SK-N-SH treated with all-trans-retinoic acid at 6 μM for 48 hours (cell line): ENCODE data around the gene TGIF2.

Experiments used
- ARNTL ChIP-seq: fragments of 450-650 bp; formaldehyde crosslinking; IDR thresholded peaks from 2 replicates; pipeline ENCODE4 v1.5.0; 2020; ENCODE audit warnings: low read depth, mild to moderate bottlenecking, moderate library complexity, borderline replicate concordance
- CSRNP3 ChIP-seq: fragments of 250-450 bp; sonication (Bioruptor Pico); IDR thresholded peaks from 2 replicates; pipeline ENCODE4 v1.5.1; 2021; ENCODE audit warnings: mild to moderate bottlenecking, moderate library complexity
- ESRRG ChIP-seq: fragments of 250-450 bp; sonication (Bioruptor Pico); IDR thresholded peaks from 2 replicates; pipeline ENCODE4 v1.6.1; 2021; ENCODE audit warnings: mild to moderate bottlenecking
- ISL1 ChIP-seq: fragments of 250-450 bp; sonication (Bioruptor Pico); IDR thresholded peaks from 2 replicates; pipeline ENCODE4 v2.1.2; 2022; ENCODE audit warnings: mild to moderate bottlenecking, moderate library complexity
- OSR1 ChIP-seq: fragments of 250-450 bp; sonication (Bioruptor Pico); IDR thresholded peaks from 2 replicates; pipeline ENCODE4 v1.8.0; 2022; ENCODE audit warnings: moderate library complexity, mild to moderate bottlenecking, inconsistent platforms
- TCF4 ChIP-seq: fragments of 250-450 bp; sonication (Bioruptor Pico); IDR thresholded peaks from 2 replicates; pipeline ENCODE4 v1.8.0; 2021; ENCODE audit warnings: mild to moderate bottlenecking, moderate library complexity, borderline replicate concordance
- TSHZ2 ChIP-seq: fragments of 250-450 bp; sonication (Bioruptor Pico); IDR thresholded peaks from 2 replicates; pipeline ENCODE4 v1.5.0; 2020; ENCODE audit warnings: mild to moderate bottlenecking, moderate library complexity
- ZFP3 ChIP-seq: fragments of 250-450 bp; sonication (Bioruptor Pico); IDR thresholded peaks from 2 replicates; pipeline ENCODE4 v1.5.0; 2020; ENCODE audit warnings: mild to moderate bottlenecking, moderate library complexity
- TF ChIP-seq, protein P1 (sequence below): fragments of 250-450 bp; sonication (Bioruptor Pico); IDR thresholded peaks from 2 replicates; pipeline ENCODE4 v1.8.0; 2020; ENCODE audit warnings: mild to moderate bottlenecking, moderate library complexity, borderline replicate concordance

- TF ChIP-seq ZFP3 (CRISPR knock-in tag) (no peak), TSHZ2 (CRISPR knock-in tag) (no peak), ISL1 (CRISPR knock-in tag) (no peak), ESRRG (CRISPR knock-in tag) (no peak), ARNTL (CRISPR knock-in tag) (no peak), CSRNP3 (CRISPR knock-in tag) (no peak), OSR1 (no peak), TCF4 (CRISPR knock-in tag) (no peak)
- TF ChIP-seq, protein P1, sequence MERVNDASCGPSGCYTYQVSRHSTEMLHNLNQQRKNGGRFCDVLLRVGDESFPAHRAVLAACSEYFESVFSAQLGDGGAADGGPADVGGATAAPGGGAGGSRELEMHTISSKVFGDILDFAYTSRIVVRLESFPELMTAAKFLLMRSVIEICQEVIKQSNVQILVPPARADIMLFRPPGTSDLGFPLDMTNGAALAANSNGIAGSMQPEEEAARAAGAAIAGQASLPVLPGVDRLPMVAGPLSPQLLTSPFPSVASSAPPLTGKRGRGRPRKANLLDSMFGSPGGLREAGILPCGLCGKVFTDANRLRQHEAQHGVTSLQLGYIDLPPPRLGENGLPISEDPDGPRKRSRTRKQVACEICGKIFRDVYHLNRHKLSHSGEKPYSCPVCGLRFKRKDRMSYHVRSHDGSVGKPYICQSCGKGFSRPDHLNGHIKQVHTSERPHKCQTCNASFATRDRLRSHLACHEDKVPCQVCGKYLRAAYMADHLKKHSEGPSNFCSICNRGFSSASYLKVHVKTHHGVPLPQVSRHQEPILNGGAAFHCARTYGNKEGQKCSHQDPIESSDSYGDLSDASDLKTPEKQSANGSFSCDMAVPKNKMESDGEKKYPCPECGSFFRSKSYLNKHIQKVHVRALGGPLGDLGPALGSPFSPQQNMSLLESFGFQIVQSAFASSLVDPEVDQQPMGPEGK, result peak; percentile 96; the same call in 1 of the 2 replicates
Observed at GRCh38 chr20:36573798-36574365, 485 bp downstream of the TGIF2 start.
